Liver (tissue), 9 donors: ENCODE measurements around the gene CD2. TPM values are rescaled to one million over a fixed set of nuclear protein-coding genes. Genes with fewer than 3 reads are reported as not detected.

Experiments used
- DNase-seq: peaks from one replicate; pipeline ENCODE4 v3.0.0-alpha.2; 2017; ENCODE audit warnings: low spot score
- H3K27ac ChIP-seq, 2 donors: one replicate each; pipeline ENCODE4 v1.7.0; 2013; ENCODE audit warnings: inconsistent platforms in 2 of 2, low read length in 2 of 2, control low read depth in 1 of 2, low read depth in 1 of 2, mild to moderate bottlenecking in 1 of 2
- H3K27me3 ChIP-seq, 4 donors: one replicate each; pipeline versions ENCODE4 v1.6.1 to v1.7.0; 2013; ENCODE audit warnings: low read length in 3 of 4, inconsistent platforms in 1 of 4, mild to moderate bottlenecking in 1 of 4, moderate library complexity in 1 of 4; ENCODE audit not compliant: control insufficient read depth in 4 of 4, insufficient read depth in 4 of 4
- H3K36me3 ChIP-seq, 4 donors: one replicate each; pipeline versions ENCODE4 v1.6.1 to v1.7.0; 2013; ENCODE audit warnings: low read length in 3 of 4, mild to moderate bottlenecking in 3 of 4, low read depth in 1 of 4, moderate library complexity in 1 of 4; ENCODE audit not compliant: control insufficient read depth in 4 of 4, insufficient read depth in 3 of 4
- H3K4me1 ChIP-seq, 4 donors: one replicate each; pipeline versions ENCODE4 v1.6.1 to v1.7.0; 2013; ENCODE audit warnings: low read length in 3 of 4, mild to moderate bottlenecking in 3 of 4, moderate library complexity in 1 of 4; ENCODE audit not compliant: control insufficient read depth in 4 of 4, insufficient read depth in 4 of 4
- H3K4me3 ChIP-seq, 3 donors: one replicate each; pipeline versions ENCODE4 v1.6.1 to v1.7.0; 2013; ENCODE audit warnings: low read length in 3 of 3, control low read depth in 1 of 3, low read depth in 1 of 3, mild to moderate bottlenecking in 1 of 3
- H3K9ac ChIP-seq, 2 donors: one replicate each; pipeline ENCODE4 v1.7.0; 2013; ENCODE audit warnings: low read length in 2 of 2, mild to moderate bottlenecking in 2 of 2, moderate library complexity in 2 of 2, control low read depth in 1 of 2, low read depth in 1 of 2
- H3K9me3 ChIP-seq, 4 donors: one replicate each; pipeline versions ENCODE4 v1.6.1 to v1.7.0; 2013; ENCODE audit warnings: low read length in 3 of 4; ENCODE audit not compliant: control insufficient read depth in 4 of 4
- EGR1 ChIP-seq, 2 donors: IDR thresholded peaks; 2 replicates each; pipeline ENCODE4 v1.6.1; 2016 to 2018; ENCODE audit warnings: antibody characterized with exemption in 2 of 2, low read depth in 2 of 2
- FOXA1 ChIP-seq: IDR thresholded peaks from 2 replicates; pipeline ENCODE4 v1.6.1; 2016; ENCODE audit warnings: antibody characterized with exemption
- FOXA2 ChIP-seq: IDR thresholded peaks from 2 replicates; pipeline ENCODE4 v1.6.1; 2016; ENCODE audit warnings: antibody characterized with exemption
- GABPA ChIP-seq, 2 donors: IDR thresholded peaks in 1 of 2; conservative IDR thresholded peaks in 1 of 2; 2 replicates each; pipeline ENCODE4 v1.6.1; 2016; ENCODE audit warnings: antibody characterized with exemption in 2 of 2, mild to moderate bottlenecking in 1 of 2, moderate library complexity in 1 of 2
- HNF4A ChIP-seq, 2 donors: conservative IDR thresholded peaks; 2 replicates each; pipeline ENCODE4 v1.6.1; 2016; ENCODE audit warnings: antibody characterized with exemption in 2 of 2, mild to moderate bottlenecking in 2 of 2
- HNF4G ChIP-seq: IDR thresholded peaks from 2 replicates; pipeline ENCODE4 v1.6.1; 2016; ENCODE audit warnings: antibody characterized with exemption
- JUND ChIP-seq, 2 donors: IDR thresholded peaks; 2 replicates each; pipeline ENCODE4 v1.6.1; 2016; ENCODE audit warnings: antibody characterized with exemption in 2 of 2
- NR2F2 ChIP-seq: IDR thresholded peaks from 2 replicates; pipeline ENCODE4 v1.6.1; 2016; ENCODE audit warnings: antibody characterized with exemption
- RXRA ChIP-seq, 2 donors: IDR thresholded peaks; 2 replicates each; pipeline ENCODE4 v1.6.1; 2017 to 2018; ENCODE audit warnings: antibody characterized with exemption in 2 of 2, mild to moderate bottlenecking in 1 of 2
- SP1 ChIP-seq: IDR thresholded peaks from 2 replicates; pipeline ENCODE4 v1.6.1; 2018; ENCODE audit warnings: antibody characterized with exemption, mild to moderate bottlenecking
- TAF1 ChIP-seq: conservative IDR thresholded peaks from 2 replicates; pipeline ENCODE4 v1.6.1; 2016; ENCODE audit warnings: antibody characterized with exemption, mild to moderate bottlenecking
- YY1 ChIP-seq: IDR thresholded peaks from 2 replicates; pipeline ENCODE4 v1.6.1; 2016; ENCODE audit warnings: antibody characterized with exemption, mild to moderate bottlenecking
- WGBS: extraction: QIAGEN DNeasy Blood & Tissue Kit; methylation state at CpG from one replicate; pipeline ENCODE4 v1.1.7; 2013; 5-methylcytosine and 5-hydroxymethylcytosine counted together
- polyA plus RNA-seq, 2 donors: library from polyadenylated mRNA; stranded (reverse) in 1 of 2; unstranded in 1 of 2; fragments of 200-250 nt in 1 of 2; fragments of >200 nt in 1 of 2; fragmentation: Nextera tagmentation in 1 of 2; extraction: Ambion mirVana in 1 of 2; gene quantifications; one replicate each; pipeline versions ENCODE4 v1.2.1 to v1.2.3, GENCODE V29; 2013 to 2015
- total RNA-seq, 2 donors: library from RNA; depleted of rRNA; stranded (reverse); fragments of >200 nt; gene quantifications; one replicate each; pipeline ENCODE4 v1.2.3, GENCODE V29; 2014
- TF ChIP-seq, protein P1 (sequence below): fragments of 150-350 bp; IDR thresholded peaks from 2 replicates; pipeline ENCODE4 v1.5.1; 2017; ENCODE audit warnings: improper control_type of control experiment, low read depth, low read length; ENCODE audit not compliant: missing input control
- TF ChIP-seq, protein P2 (sequence below): IDR thresholded peaks from 2 replicates; pipeline ENCODE4 v1.6.1; 2016; ENCODE audit warnings: antibody characterized with exemption
- TF ChIP-seq, protein P3 (sequence below): IDR thresholded peaks from 2 replicates; pipeline ENCODE4 v1.6.1; 2016; ENCODE audit warnings: antibody characterized with exemption
- TF ChIP-seq, protein P4 (sequence below): IDR thresholded peaks from 2 replicates; pipeline ENCODE4 v1.6.1; 2016; ENCODE audit warnings: antibody characterized with exemption
- TF ChIP-seq, protein P5 (sequence below): IDR thresholded peaks from 2 replicates; pipeline ENCODE4 v1.6.1; 2016; ENCODE audit warnings: antibody characterized with exemption, mild to moderate bottlenecking
- donor health status: healthy.
- donor health status: healthy.
- donor health status: healthy.
- donor health status: healthy.
- donor health status: healthy.

The CD2 gene
- total and polyA plus RNA-seq, 4 donors: 0.28 to 1.5 (median 0.89) TPM

DNA sequence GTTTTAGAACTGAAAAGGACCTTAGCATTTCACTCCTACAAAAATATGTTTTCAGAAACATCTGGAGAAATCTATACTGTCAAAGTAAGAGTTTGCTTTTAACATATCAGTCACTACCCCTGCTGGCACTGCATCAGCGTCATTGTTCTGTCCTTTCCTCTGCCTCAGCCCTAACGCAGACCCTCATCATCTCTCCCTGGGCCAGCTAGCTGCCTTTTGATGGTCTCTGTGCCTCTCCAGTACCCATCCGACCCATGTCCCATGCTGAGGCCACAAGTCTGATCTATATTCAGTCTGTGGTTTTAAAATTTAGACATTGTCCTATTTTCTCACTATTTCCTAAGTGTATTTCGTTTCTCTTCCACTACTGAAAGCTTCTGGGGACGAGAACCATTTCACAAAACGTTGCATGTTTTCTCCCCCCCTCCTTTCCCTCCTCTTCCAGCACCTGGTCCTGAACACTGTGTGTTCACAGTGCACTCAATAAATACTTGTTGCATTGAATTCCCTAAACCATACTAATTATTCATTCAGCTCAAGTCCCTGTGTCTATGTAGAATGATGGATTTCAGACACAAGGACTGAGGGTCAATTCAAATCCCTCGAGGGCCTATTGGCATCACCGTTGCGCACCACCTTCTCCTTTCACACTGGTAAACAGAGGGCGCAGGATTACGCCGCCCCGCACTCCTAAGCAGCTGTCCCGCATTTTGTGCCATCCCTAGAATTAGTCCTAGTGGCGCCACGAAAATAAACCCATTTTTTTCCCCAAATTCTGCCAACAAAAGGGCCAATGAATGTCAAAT lies 53.4 kb downstream of the CD2 start:
- Histone ChIP-seq H3K4me1 (no peaks in the 10 kb centered on the region), H3K9me3 (peaks cover 0 to under 1% (median 0%) of the 10 kb centered on the region in 4 donors), H3K9ac (no peak overlapping the region), H3K27me3 (no peaks in the 10 kb centered on the region), H3K27ac (no peak overlapping the region), H3K36me3 (no peaks in the 10 kb centered on the region), H3K4me3 (no peak overlapping the region)
- TF ChIP-seq GABPA (IDR thresholded peaks at IDR 0.05 in 1 of 2, conservative IDR thresholded peaks at IDR 0.05 in 1 of 2) (no peak), TAF1 (no peak), HNF4G (no peak), YY1 (no peak), JUND (IDR thresholded peaks at IDR 0.05) (no peak), FOXA2 (no peak), FOXA1 (no peak), RXRA (IDR thresholded peaks at IDR 0.05) (no peak), NR2F2 (no peak), SP1 (no peak), HNF4A (conservative IDR thresholded peaks at IDR 0.05) (no peak), EGR1 (IDR thresholded peaks at IDR 0.05; ENCODE audit: low read depth in 2 of 2) (no peak)
- TF ChIP-seq, protein P1, sequence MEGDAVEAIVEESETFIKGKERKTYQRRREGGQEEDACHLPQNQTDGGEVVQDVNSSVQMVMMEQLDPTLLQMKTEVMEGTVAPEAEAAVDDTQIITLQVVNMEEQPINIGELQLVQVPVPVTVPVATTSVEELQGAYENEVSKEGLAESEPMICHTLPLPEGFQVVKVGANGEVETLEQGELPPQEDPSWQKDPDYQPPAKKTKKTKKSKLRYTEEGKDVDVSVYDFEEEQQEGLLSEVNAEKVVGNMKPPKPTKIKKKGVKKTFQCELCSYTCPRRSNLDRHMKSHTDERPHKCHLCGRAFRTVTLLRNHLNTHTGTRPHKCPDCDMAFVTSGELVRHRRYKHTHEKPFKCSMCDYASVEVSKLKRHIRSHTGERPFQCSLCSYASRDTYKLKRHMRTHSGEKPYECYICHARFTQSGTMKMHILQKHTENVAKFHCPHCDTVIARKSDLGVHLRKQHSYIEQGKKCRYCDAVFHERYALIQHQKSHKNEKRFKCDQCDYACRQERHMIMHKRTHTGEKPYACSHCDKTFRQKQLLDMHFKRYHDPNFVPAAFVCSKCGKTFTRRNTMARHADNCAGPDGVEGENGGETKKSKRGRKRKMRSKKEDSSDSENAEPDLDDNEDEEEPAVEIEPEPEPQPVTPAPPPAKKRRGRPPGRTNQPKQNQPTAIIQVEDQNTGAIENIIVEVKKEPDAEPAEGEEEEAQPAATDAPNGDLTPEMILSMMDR: no peak
- TF ChIP-seq, protein P2, sequence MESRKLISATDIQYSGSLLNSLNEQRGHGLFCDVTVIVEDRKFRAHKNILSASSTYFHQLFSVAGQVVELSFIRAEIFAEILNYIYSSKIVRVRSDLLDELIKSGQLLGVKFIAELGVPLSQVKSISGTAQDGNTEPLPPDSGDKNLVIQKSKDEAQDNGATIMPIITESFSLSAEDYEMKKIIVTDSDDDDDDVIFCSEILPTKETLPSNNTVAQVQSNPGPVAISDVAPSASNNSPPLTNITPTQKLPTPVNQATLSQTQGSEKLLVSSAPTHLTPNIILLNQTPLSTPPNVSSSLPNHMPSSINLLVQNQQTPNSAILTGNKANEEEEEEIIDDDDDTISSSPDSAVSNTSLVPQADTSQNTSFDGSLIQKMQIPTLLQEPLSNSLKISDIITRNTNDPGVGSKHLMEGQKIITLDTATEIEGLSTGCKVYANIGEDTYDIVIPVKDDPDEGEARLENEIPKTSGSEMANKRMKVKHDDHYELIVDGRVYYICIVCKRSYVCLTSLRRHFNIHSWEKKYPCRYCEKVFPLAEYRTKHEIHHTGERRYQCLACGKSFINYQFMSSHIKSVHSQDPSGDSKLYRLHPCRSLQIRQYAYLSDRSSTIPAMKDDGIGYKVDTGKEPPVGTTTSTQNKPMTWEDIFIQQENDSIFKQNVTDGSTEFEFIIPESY: no peak
- TF ChIP-seq, protein P3, sequence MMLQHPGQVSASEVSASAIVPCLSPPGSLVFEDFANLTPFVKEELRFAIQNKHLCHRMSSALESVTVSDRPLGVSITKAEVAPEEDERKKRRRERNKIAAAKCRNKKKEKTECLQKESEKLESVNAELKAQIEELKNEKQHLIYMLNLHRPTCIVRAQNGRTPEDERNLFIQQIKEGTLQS: no peak
- TF ChIP-seq, protein P4, sequence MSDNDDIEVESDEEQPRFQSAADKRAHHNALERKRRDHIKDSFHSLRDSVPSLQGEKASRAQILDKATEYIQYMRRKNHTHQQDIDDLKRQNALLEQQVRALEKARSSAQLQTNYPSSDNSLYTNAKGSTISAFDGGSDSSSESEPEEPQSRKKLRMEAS: no peak
- TF ChIP-seq, protein P5, sequence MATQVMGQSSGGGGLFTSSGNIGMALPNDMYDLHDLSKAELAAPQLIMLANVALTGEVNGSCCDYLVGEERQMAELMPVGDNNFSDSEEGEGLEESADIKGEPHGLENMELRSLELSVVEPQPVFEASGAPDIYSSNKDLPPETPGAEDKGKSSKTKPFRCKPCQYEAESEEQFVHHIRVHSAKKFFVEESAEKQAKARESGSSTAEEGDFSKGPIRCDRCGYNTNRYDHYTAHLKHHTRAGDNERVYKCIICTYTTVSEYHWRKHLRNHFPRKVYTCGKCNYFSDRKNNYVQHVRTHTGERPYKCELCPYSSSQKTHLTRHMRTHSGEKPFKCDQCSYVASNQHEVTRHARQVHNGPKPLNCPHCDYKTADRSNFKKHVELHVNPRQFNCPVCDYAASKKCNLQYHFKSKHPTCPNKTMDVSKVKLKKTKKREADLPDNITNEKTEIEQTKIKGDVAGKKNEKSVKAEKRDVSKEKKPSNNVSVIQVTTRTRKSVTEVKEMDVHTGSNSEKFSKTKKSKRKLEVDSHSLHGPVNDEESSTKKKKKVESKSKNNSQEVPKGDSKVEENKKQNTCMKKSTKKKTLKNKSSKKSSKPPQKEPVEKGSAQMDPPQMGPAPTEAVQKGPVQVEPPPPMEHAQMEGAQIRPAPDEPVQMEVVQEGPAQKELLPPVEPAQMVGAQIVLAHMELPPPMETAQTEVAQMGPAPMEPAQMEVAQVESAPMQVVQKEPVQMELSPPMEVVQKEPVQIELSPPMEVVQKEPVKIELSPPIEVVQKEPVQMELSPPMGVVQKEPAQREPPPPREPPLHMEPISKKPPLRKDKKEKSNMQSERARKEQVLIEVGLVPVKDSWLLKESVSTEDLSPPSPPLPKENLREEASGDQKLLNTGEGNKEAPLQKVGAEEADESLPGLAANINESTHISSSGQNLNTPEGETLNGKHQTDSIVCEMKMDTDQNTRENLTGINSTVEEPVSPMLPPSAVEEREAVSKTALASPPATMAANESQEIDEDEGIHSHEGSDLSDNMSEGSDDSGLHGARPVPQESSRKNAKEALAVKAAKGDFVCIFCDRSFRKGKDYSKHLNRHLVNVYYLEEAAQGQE: no peak
- 83% methylated on average over 16 of the region's 16 CpGs for WGBS
- DNase-seq: no peak
